ENCODE data around the gene LITAF.

- TF ChIP-seq POLR2AphosphoS5 (IDR thresholded peaks at IDR 0.05) (no peak), CTCF (IDR thresholded peaks at IDR 0.05) (no peak)
Measured at GRCh38 chr16:11507350-11507749, 79.4 kb downstream of the LITAF start.

Measured in gastroesophageal sphincter (tissue), 3 donors.